ENCODE data around the gene OTOR.

The OTOR gene

DNA sequence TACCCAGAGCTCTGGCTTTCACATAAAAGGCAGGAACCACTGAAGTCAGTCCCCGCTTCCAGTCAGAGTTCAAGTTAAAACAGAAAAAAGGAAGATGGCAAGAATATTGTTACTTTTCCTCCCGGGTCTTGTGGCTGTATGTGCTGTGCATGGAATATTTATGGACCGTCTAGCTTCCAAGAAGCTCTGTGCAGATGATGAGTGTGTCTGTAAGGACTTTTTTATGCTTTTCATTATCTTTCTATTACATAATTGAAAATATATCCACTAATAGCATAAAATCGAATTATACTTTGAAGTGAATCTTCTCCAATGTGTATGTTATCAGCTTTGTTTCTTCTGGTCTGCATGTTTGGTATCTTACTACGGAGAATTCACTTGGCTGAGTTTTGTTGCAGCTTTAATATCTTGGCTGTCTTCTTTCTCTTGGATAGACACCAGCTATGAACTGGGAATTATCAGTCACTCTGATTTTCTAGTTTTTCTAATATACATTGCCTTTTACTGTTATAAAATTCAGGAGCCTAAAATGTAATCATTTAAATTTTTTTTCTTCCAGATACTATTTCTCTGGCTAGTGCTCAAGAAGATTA, at the start of gene OTOR:
Gene OTOR, plus strand, starts transcription at position 51 of the 593 bp plus-strand sequence. Its CDS starts 44 bp downstream, at position 95.
- DNase-seq, result no peak

GRCh38 chr20:16699293-16699692, 48.9 kb upstream of the OTOR start:
- no peak for DNase-seq

GRCh38 chr20:16701296-16701695, 46.9 kb upstream of the OTOR start:
- DNase-seq, result no peak

DNA sequence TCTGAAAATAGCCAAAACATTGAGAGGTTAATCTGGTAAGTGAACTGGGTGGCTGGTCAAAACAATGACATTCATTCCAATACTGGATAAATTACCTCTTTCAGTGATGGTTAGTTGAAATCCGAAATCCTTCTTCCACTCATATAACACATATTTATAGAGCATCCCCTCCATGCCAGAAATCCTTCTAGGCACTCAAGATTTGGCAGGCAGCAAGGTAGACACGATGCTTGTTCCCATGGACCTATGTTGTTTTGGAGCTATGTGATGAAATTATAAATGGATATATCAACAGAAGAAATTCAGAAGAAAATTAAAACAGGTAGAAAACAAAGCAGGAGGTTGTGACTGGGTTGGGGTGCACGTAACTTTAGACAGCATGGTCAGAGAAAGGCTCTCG, 44.6 kb upstream of the OTOR start:
- no peak for DNase-seq

DNA sequence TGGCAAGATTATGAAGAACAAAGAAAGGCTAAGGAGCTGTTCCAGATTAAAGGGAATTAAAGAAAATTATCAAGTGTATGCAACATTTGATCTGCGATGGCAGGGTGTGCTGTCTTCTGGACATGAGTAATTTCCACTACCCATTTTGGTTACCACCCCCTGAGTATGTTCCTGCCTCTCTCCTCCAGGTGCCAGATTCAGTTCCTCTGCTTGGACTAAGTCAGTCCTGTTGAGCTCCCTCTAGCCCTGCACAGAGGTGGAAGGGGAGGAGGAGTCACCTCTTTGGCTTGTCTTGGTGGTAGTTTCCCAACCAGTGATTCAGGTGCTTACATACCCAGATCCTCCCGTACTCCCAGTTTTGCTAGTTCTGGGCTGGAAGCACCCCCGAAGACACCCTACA, 40.5 kb upstream of the OTOR start:
- DNase-seq, result no peak

GRCh38 chr20:16708602-16709001, 39.6 kb upstream of the OTOR start:
- DNase-seq, result no peak

DNA sequence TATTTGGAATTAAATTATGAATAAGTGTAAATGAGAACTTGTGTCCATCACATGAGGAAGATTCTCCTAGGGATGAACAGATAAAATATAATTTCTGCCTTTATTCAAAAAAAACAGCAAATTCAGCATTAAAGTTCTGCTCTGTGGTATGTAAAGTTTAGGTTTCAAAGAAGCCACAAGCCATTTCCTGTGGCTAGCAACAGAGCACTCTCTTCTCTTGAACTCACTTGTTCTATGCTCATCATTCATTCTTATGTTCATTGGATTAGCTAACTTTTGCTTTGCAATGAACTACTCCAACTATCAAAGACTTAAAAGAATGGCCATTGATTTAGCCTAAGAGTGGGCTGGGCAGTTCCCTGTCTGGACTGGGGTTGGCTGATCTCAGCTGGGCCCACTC, 39.1 kb upstream of the OTOR start:
- no peak for DNase-seq

GRCh38 chr20:16710781-16711180, 37.4 kb upstream of the OTOR start:
- no peak for DNase-seq

- DNase-seq, result no peak
Measured at GRCh38 chr20:16711661-16712258, 36.4 kb upstream of the OTOR start.

DNA sequence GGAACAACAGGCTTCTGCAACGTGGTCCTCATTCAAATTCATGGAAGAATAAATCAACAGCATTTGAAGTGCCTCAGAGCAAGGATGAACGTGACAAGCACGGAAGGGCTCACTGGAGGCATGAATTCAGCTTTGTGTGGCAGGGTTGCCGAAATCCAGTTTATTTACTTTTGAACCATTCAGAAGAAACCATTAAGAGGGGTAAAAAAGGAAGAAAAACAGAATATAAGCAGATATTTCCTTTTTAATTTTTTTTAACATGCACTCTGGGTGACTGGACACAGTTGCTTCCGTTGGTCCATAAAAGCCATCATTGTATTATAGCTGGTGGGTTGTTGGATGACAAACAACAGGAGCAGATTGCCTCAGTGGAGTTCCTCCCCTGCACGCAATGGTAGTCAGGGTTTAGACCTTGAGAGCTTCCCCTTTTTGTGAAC, 35.6 kb upstream of the OTOR start:
- DNase-seq, result no peak

DNA sequence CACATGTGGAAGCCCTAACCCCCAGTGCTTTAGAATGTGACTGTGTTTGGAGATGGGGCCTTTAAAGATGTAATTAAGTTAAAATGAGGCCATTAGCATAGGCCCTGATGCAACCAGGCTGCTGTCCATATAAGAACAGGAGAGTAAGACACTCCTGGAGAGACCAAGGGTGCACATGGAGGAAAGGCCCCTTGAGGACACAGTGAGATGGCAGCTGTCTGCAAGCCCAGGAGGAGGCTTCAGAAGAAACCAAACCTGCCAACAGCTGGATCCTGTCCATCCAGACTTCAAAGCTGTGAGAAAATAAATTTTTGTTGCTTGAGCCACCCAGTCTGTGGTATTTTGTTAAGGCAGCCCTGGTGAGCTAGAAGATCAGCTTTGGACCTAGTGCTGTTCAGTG, 35.1 kb upstream of the OTOR start:
- no peak for DNase-seq

DNA sequence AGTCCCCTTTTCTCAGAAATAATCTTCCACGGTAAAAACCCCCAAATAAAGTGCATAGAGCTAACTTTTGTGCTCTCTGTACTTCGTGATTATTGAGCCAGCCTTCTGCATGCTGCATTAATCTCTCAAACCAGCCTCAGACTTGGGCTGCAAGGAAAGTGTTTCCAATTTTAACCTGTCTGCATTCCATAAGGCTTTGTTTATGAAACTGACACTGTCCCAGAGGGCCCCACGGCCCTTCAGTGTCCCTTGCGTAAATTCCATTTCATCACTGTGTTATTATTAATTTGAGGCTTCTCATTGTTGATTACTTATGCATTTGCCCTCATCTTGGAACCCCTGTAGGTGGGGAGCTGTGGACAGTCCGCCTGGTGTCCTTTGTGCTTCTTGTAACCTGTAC, 33.9 kb upstream of the OTOR start:
- DNase-seq, result no peak

DNA sequence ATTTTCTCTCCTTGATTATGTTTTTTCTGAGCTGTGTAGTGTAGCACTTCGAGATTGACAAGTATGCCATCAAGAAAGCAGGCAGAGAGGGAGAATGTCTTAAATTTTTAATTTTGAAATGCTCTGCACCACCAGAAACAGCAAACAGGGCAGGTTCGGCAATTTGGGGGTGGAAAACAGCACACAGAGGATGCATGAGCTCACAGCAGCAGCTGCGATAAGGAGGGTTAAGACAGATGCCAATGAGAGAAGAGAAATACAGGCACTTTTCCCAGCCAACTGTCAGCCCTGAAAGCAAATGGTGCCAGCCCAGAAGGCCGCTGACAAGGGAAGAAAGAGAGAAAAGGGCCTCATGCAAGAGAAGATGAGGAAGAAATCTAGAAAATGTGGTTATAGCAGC, 33.4 kb upstream of the OTOR start:
- DNase-seq, result no peak

GRCh38 chr20:16719421-16719820, 28.7 kb upstream of the OTOR start:
- no peak for DNase-seq

DNA sequence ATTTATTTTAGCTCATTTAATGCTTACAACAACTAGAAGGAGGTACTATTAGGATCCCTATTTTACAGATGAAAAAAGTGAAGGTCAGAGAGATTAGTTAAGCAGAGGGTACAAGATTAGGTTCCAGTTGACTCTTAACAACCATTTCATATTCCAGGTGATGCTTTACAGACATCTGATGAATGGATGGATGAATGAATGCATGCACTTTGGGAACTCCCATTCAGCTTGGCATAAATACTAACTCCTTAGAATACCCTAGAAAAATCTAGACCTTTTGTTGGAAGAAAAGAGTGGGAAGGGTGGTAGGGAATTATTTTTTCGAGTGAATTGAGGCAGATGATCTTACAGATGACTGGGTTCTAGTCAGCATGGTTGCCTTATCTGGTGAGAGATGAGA, 19.1 kb upstream of the OTOR start:
- DNase-seq, result no peak

- DNase-seq, result peak; percentile 93
Measured at GRCh38 chr20:16729565-16730460, 18.3 kb upstream of the OTOR start, which contains the start of gene SNRPB2. TSS of gene SNRPB2 (plus strand) at chr20:16730026. CDS start at chr20:16731703, 1,677 bp downstream.

GRCh38 chr20:16732506-16733152, 15.5 kb upstream of the OTOR start:
- no peak for DNase-seq

GRCh38 chr20:16740365-16741072, 7.6 kb upstream of the OTOR start:
- no peak for DNase-seq

- no peak for DNase-seq
Measured at GRCh38 chr20:16744178-16744807, 3.9 kb upstream of the OTOR start.

- DNase-seq, result no peak
Measured at GRCh38 chr20:16745204-16745603, 3.0 kb upstream of the OTOR start.

GRCh38 chr20:16747291-16747811, 807 bp upstream of the OTOR start:
- DNase-seq, result no peak

DNA sequence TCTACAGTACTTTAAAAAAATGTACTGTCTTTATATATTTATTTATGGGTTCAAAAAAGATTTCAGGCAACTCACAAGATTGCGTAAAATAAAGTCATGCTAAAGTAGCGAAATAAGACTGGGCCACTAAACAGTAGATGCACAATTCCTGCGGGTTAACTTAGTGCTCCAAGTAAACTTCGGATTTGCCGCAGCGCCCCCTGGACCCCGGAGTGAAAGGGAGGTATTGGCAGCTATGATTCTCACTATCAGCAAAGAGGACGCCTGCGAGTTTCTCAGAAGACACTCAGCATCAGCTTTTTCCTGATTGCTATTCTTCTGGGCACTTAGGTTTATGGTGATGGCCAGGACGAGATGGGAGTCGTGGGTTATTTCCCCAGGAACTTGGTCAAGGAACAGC, 1.4 kb downstream of the OTOR start:
- DNase-seq, result no peak

Measured in COR-L47 (cell line).